ENCODE data around the gene TBXA2R. TPM values are rescaled to one million over a fixed set of nuclear protein-coding genes. Genes with fewer than 3 reads are reported as not detected.

TBXA2R gene
- total and polyA plus RNA-seq, 2 experiments from 2014 or later: 0.42 to 0.73 TPM

GRCh38 chr19:3645726-3646125 lies 39.1 kb upstream of the TBXA2R start:
- no peaks in the 10 kb centered on the region for H3F3A ChIP-seq (replicated peaks; ENCODE audit: low read depth)
- no peak overlapping the region for H3K4me3 ChIP-seq
- H3K4me3 Mint-ChIP-seq: no peak overlapping the region
- no peaks in the 10 kb centered on the region for H3K4me1 Mint-ChIP-seq
- no peaks in the 10 kb centered on the region; the same call in 1 of the 2 replicates for H3K36me3 ChIP-seq (ENCODE audit: insufficient read depth)
- no peak overlapping the region for H3K4me2 ChIP-seq
- H3K27ac ChIP-seq (ENCODE audit: low read depth): no peak overlapping the region
- H4K20me1 ChIP-seq (replicated peaks; ENCODE audit: insufficient read depth): no peaks in the 10 kb centered on the region; the same call in 1 of the 2 replicates
- peaks cover 2% of the 10 kb centered on the region for H3K27me3 Mint-ChIP-seq (ENCODE audit: insufficient read depth, low read depth, poor library complexity)
- ATAC-seq (no peak), DNase-seq (ENCODE audit: low spot score) (no peak)
- no peak overlapping the region for H3K27ac Mint-ChIP-seq
- no peaks in the 10 kb centered on the region for H3K36me3 Mint-ChIP-seq (ENCODE audit: low read depth)
- no peaks in the 10 kb centered on the region for H3K9me3 Mint-ChIP-seq
- no peaks in the 10 kb centered on the region for H3K4me1 ChIP-seq (ENCODE audit: insufficient read depth)
- H3K79me2 ChIP-seq (replicated peaks; ENCODE audit: insufficient read depth): no peaks in the 10 kb centered on the region
- H3K9me2 ChIP-seq (ENCODE audit: insufficient read depth): no peaks in the 10 kb centered on the region
- no peak overlapping the region for H2AFZ ChIP-seq
- H3K27me3 ChIP-seq (ENCODE audit: insufficient read depth): no peaks in the 10 kb centered on the region
- no peak for TF ChIP-seq POLR2AphosphoS5 (IDR thresholded peaks at IDR 0.05; ENCODE audit: low read depth)
- no peak for TF ChIP-seq ZNF462 (CRISPR knock-in tag; IDR thresholded peaks at IDR 0.05)
- no peak for TF ChIP-seq ETS1 (IDR thresholded peaks at IDR 0.05)
- TF ChIP-seq CREB1 (CRISPR knock-in tag; IDR thresholded peaks at IDR 0.05; ENCODE audit: low read depth): no peak
- TF ChIP-seq CTCF (conservative IDR thresholded peaks at IDR 0.05; ENCODE audit: low read depth in 2 of 2): no peak
- no peak for TF ChIP-seq NANOG (IDR thresholded peaks at IDR 0.05; ENCODE audit: borderline replicate concordance)

Data from GM23338 (cell line).